Trophoblast cell (in vitro differentiated cells and primary cell): ENCODE results near the gene PLA2G2A.
"Not testable (repeated sequence)": the region's sequence is repeated elsewhere in the genome, so short reads cannot be mapped to it uniquely, and the experiment has no call there.

Experiments
- DNase-seq, 2 donors: peaks; one replicate each; pipeline ENCODE4 v3.0.0-alpha.2; 2016
- H2AFZ ChIP-seq: 2 replicates; pipeline ENCODE4 v1.6.1; 2013; ENCODE audit warnings: low read length, moderate library complexity, mild to moderate bottlenecking; ENCODE audit not compliant: insufficient read depth, poor library complexity
- H2AK5ac ChIP-seq: 2 replicates; pipeline ENCODE4 v1.6.1; 2013; ENCODE audit warnings: mild to moderate bottlenecking, low read length
- H2BK120ac ChIP-seq: 2 replicates; pipeline ENCODE4 v1.6.1; 2013; ENCODE audit warnings: low read length, mild to moderate bottlenecking, moderate library complexity; ENCODE audit not compliant: insufficient read depth, poor library complexity
- H2BK12ac ChIP-seq: 2 replicates; pipeline ENCODE4 v1.6.1; 2013; ENCODE audit warnings: mild to moderate bottlenecking, low read length, moderate library complexity
- H2BK5ac ChIP-seq: 2 replicates; pipeline ENCODE4 v1.6.1; 2013; ENCODE audit warnings: low read length, low read depth, moderate library complexity, mild to moderate bottlenecking; ENCODE audit not compliant: poor library complexity
- H3K14ac ChIP-seq: 2 replicates; pipeline ENCODE4 v1.6.1; 2013; ENCODE audit warnings: mild to moderate bottlenecking, low read length
- H3K18ac ChIP-seq: 2 replicates; pipeline ENCODE4 v1.6.1; 2013; ENCODE audit warnings: mild to moderate bottlenecking, low read length
- H3K23ac ChIP-seq: 2 replicates; pipeline ENCODE4 v1.6.1; 2013; ENCODE audit warnings: low read length
- H3K27ac ChIP-seq: 2 replicates; pipeline ENCODE4 v1.5.1; 2013; ENCODE audit warnings: low read depth, mild to moderate bottlenecking, inconsistent platforms, low read length, moderate library complexity
- H3K27me3 ChIP-seq: 2 replicates; pipeline ENCODE4 v1.6.1; 2013; ENCODE audit warnings: inconsistent platforms, mild to moderate bottlenecking, low read length, moderate library complexity; ENCODE audit not compliant: insufficient read depth
- H3K36me3 ChIP-seq, 2 experiments: 1 replicate in 1 of 2; 2 replicates in 1 of 2; pipeline ENCODE4 v1.6.1; 2013; ENCODE audit warnings: low read length in 2 of 2, mild to moderate bottlenecking in 2 of 2, moderate library complexity in 1 of 2; ENCODE audit not compliant: insufficient read depth in 2 of 2, control insufficient read depth in 1 of 2
- H3K4ac ChIP-seq: 2 replicates; pipeline ENCODE4 v1.6.1; 2013; ENCODE audit warnings: low read depth, mild to moderate bottlenecking, low read length, moderate library complexity
- H3K4me1 ChIP-seq, 2 experiments: 1 replicate in 1 of 2; 2 replicates in 1 of 2; pipeline ENCODE4 v1.6.1; 2013; ENCODE audit warnings: low read length in 2 of 2, mild to moderate bottlenecking in 2 of 2, moderate library complexity in 1 of 2; ENCODE audit not compliant: insufficient read depth in 2 of 2, control insufficient read depth in 1 of 2
- H3K4me2 ChIP-seq: 2 replicates; pipeline ENCODE4 v1.6.1; 2013; ENCODE audit warnings: inconsistent platforms, mild to moderate bottlenecking, low read length, moderate library complexity
- H3K4me3 ChIP-seq: 2 replicates; pipeline ENCODE4 v1.5.1; 2013; ENCODE audit warnings: mild to moderate bottlenecking, low read depth, low read length, inconsistent platforms
- H3K79me1 ChIP-seq: one replicate; pipeline ENCODE4 v1.6.1; 2013; ENCODE audit warnings: low read length
- H3K79me2 ChIP-seq: 2 replicates; pipeline ENCODE4 v1.6.1; 2013; ENCODE audit warnings: low read length, mild to moderate bottlenecking; ENCODE audit not compliant: control insufficient read depth, insufficient read depth, poor library complexity
- H3K9ac ChIP-seq: 2 replicates; pipeline ENCODE4 v1.6.1; 2013; ENCODE audit warnings: mild to moderate bottlenecking, low read length
- H3K9me3 ChIP-seq: 2 replicates; pipeline ENCODE4 v1.6.1; 2013; ENCODE audit warnings: low read depth, mild to moderate bottlenecking, control low read depth, inconsistent platforms, low read length; ENCODE audit not compliant: insufficient read depth
- H4K12ac ChIP-seq: 2 replicates; pipeline ENCODE4 v1.6.1; 2013; ENCODE audit warnings: low read depth, mild to moderate bottlenecking, low read length, moderate library complexity
- H4K8ac ChIP-seq: 2 replicates; pipeline ENCODE4 v1.6.1; 2013; ENCODE audit warnings: low read depth, mild to moderate bottlenecking, low read length, moderate library complexity
- H4K91ac ChIP-seq: one replicate; pipeline ENCODE4 v1.6.1; 2013; ENCODE audit warnings: low read depth, mild to moderate bottlenecking, low read length, moderate library complexity
- WGBS: extraction: QIAGEN DNeasy Blood & Tissue Kit; methylation state at CpG from one replicate; pipeline ENCODE4 v1.1.7; 2013; ENCODE audit warnings: missing lambda C conversion rate; ENCODE audit not compliant: insufficient read length, insufficient coverage; ENCODE audit errors: extremely low coverage; 5-methylcytosine and 5-hydroxymethylcytosine counted together

Gene PLA2G2A

DNA sequence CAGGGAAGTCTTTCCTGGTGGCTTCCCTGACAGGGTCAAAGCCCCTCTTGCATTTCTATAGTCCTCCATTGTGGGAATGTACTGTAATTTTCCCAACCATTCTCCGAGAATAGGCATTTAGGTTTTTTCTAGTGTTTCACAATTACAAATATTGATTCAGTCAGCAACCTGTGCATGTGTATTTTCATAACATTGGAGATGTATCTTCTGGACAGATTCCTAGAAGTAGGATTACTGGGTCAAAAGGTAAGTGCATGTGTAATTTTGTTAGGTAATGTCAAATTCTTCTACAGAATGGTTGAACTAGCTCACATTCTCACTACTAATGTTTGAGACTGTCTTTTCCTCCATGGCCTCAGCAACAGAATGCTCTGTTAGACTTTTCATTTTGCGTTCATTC is 8.3 kb upstream of the PLA2G2A start:
- H3K18ac ChIP-seq: no peak overlapping the region
- H3K9me3 ChIP-seq: no peaks in the 10 kb centered on the region
- H3K79me2 ChIP-seq: no peaks in the 10 kb centered on the region
- H3K23ac ChIP-seq: no peak overlapping the region
- H2BK120ac ChIP-seq: no peak overlapping the region
- H4K12ac ChIP-seq: no peak overlapping the region
- H3K14ac ChIP-seq: no peak overlapping the region
- H3K4ac ChIP-seq: no peak overlapping the region
- H2BK12ac ChIP-seq: no peak overlapping the region
- no peak overlapping the region for H2BK5ac ChIP-seq
- no peak overlapping the region for H3K4me3 ChIP-seq
- H3K27ac ChIP-seq: no peak overlapping the region
- no peaks in the 10 kb centered on the region for H3K4me1 ChIP-seq
- H4K91ac ChIP-seq: no peak overlapping the region
- H4K8ac ChIP-seq: no peak overlapping the region
- no peak overlapping the region for H2AK5ac ChIP-seq
- no peak overlapping the region for H3K9ac ChIP-seq
- no peak overlapping the region for H2AFZ ChIP-seq
- no peaks in the 10 kb centered on the region for H3K27me3 ChIP-seq
- H3K79me1 ChIP-seq: no peaks in the 10 kb centered on the region
- no peaks in the 10 kb centered on the region for H3K36me3 ChIP-seq
- no CpG with 5 or more reads among the region's 2 CpGs for WGBS
- no peak overlapping the region for H3K4me2 ChIP-seq
- no peak for DNase-seq

- H4K91ac ChIP-seq, H3K9ac ChIP-seq, H2BK5ac ChIP-seq, H4K8ac ChIP-seq, H2AK5ac ChIP-seq, H3K4ac ChIP-seq, H3K79me2 ChIP-seq, H3K14ac ChIP-seq, H3K18ac ChIP-seq, H4K12ac ChIP-seq, H3K4me1 ChIP-seq, H3K9me3 ChIP-seq, H3K4me3 ChIP-seq, H3K36me3 ChIP-seq, H2AFZ ChIP-seq, H3K79me1 ChIP-seq, H3K23ac ChIP-seq, H3K27me3 ChIP-seq, H3K27ac ChIP-seq, H2BK12ac ChIP-seq, DNase-seq, H3K4me2 ChIP-seq, H2BK120ac ChIP-seq: not testable (repeated sequence)
- WGBS: no CpG with 5 or more reads among the region's 32 CpGs
Measured at GRCh38 chr1:19984409-19985016, 5.1 kb upstream of the PLA2G2A start.

DNA sequence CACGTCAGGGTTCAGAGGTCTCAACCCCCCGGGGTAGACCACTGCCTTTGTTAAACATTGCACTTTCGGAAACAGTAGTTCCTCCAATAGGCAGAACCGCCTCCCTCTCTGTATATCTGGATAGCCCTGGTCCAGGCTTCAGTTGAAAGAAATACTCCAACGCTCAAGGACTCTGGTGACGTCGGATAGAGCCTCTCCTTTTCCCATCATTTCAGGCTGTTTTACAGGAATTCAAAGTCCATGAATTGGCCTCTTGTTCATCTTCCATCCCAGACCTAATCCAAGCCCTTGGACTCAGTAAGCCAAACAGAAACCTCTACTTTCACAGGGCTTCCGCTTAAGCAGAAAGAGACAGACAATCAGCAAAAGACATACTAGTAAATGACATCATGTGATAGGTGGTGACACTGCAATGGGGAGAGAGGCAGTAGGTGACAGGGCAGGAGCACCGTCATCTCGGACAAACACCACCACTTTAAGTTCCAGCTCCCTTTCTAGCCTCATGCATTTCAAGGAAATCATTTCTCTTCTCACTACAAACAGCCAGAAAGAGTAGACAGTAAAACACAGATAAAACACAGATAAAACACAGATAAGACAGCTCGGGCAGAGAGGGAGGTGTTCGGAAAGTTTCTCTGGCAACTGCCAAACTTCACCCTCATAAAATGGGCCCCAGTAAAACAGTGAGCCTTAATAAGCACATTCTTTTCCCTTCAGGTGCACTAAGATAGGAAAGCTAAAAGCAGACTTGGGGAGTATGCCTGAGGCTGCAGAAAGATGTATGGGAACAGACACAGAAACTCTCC is 2.3 kb upstream of the PLA2G2A start:
- no peak overlapping the region for H3K18ac ChIP-seq
- H3K36me3 ChIP-seq: no peaks in the 10 kb centered on the region
- H3K4ac ChIP-seq: no peak overlapping the region
- DNase-seq: peak in 1 of 2 donors; percentile 26
- no peak overlapping the region for H2BK5ac ChIP-seq
- no peaks in the 10 kb centered on the region for H3K9me3 ChIP-seq
- WGBS: no CpG with 5 or more reads among the region's 12 CpGs
- H3K27me3 ChIP-seq: no peaks in the 10 kb centered on the region
- H4K12ac ChIP-seq: no peak overlapping the region
- H3K4me3 ChIP-seq: no peak overlapping the region
- no peak overlapping the region for H4K8ac ChIP-seq
- H2AFZ ChIP-seq: no peak overlapping the region
- H3K23ac ChIP-seq: no peak overlapping the region
- H3K79me2 ChIP-seq: no peaks in the 10 kb centered on the region
- peaks cover 5 to 8% of the 10 kb centered on the region in 2 experiments for H3K4me1 ChIP-seq
- peak overlapping the region; percentile 17 for H3K27ac ChIP-seq
- H3K14ac ChIP-seq: no peak overlapping the region
- no peak overlapping the region for H2AK5ac ChIP-seq
- no peak overlapping the region for H3K9ac ChIP-seq
- H2BK120ac ChIP-seq: no peak overlapping the region
- H2BK12ac ChIP-seq: no peak overlapping the region
- peak overlapping the region; percentile 25 for H3K4me2 ChIP-seq
- H3K79me1 ChIP-seq: no peaks in the 10 kb centered on the region
- H4K91ac ChIP-seq: no peak overlapping the region

- H4K91ac ChIP-seq: no peak overlapping the region
- H3K79me2 ChIP-seq: no peaks in the 10 kb centered on the region
- H2BK120ac ChIP-seq: no peak overlapping the region
- H4K12ac ChIP-seq: no peak overlapping the region
- H3K23ac ChIP-seq: no peak overlapping the region
- no peaks in the 10 kb centered on the region for H3K36me3 ChIP-seq
- peaks cover 5 to 8% of the 10 kb centered on the region in 2 experiments for H3K4me1 ChIP-seq
- H3K79me1 ChIP-seq: no peaks in the 10 kb centered on the region
- no peak overlapping the region for H2BK5ac ChIP-seq
- H3K4me3 ChIP-seq: no peak overlapping the region
- H3K4ac ChIP-seq: no peak overlapping the region
- no peak overlapping the region for H3K18ac ChIP-seq
- no peak overlapping the region for H2AK5ac ChIP-seq
- no CpG with 5 or more reads among the region's 1 CpG for WGBS
- H3K14ac ChIP-seq: no peak overlapping the region
- no peak overlapping the region for H3K4me2 ChIP-seq
- no peaks in the 10 kb centered on the region for H3K27me3 ChIP-seq
- H3K9me3 ChIP-seq: no peaks in the 10 kb centered on the region
- no peak overlapping the region for H4K8ac ChIP-seq
- DNase-seq: no peak
- no peak overlapping the region for H2BK12ac ChIP-seq
- no peak overlapping the region for H3K9ac ChIP-seq
- H3K27ac ChIP-seq: peak overlapping the region; percentile 17
- no peak overlapping the region for H2AFZ ChIP-seq
Measured at GRCh38 chr1:19981170-19981506, 1.7 kb upstream of the PLA2G2A start.
